Naive thymus-derived CD4-positive, alpha-beta T cell (primary cell): ENCODE data around the gene OTX1. TPM values are rescaled to one million over a fixed set of nuclear protein-coding genes. Genes with fewer than 3 reads are reported as not detected.

Experiments used
- ATAC-seq: fragments of 150-1000 bp; cut with Tn5 transposase; 2 replicates; pipeline ENCODE4 v1.10.0; 2021; ENCODE audit warnings: mild to moderate bottlenecking, moderate library complexity
- CTCF ChIA-PET: fragments of 350-600 bp; sonication (Branson Sonifier 250); formaldehyde crosslinking; loops from one replicate; lab custom pipeline; 2021; ENCODE audit warnings: antibody characterized with exemption; lab: Charles Lee
- POLR2A ChIA-PET: fragments of 350-600 bp; sonication (Branson Sonifier 250); formaldehyde crosslinking; loops from one replicate; lab custom pipeline; 2021; ENCODE audit warnings: antibody characterized with exemption, inconsistent platforms; lab: Charles Lee
- DNase-seq, 9 donors: peaks; one replicate each; pipeline versions ENCODE4 v3.0.0 to v3.0.0-alpha.2; 2020 to 2022; ENCODE audit warnings: mixed read lengths in 1 of 9
- H3K27ac ChIP-seq: one replicate; pipeline ENCODE4 v1.7.0; 2013; ENCODE audit warnings: mild to moderate bottlenecking, low read depth, low read length, moderate library complexity
- H3K27me3 ChIP-seq, 2 donors: one replicate each; pipeline ENCODE4 v1.7.0; 2013; ENCODE audit warnings: low read length in 2 of 2, mild to moderate bottlenecking in 2 of 2, moderate library complexity in 2 of 2; ENCODE audit not compliant: control insufficient read depth in 2 of 2, insufficient read depth in 2 of 2
- H3K36me3 ChIP-seq, 3 experiments: 1 replicate in 2 of 3; 2 replicates in 1 of 3; pipeline ENCODE4 v1.7.0; 2013; ENCODE audit warnings: low read length in 3 of 3, mild to moderate bottlenecking in 3 of 3, moderate library complexity in 1 of 3; ENCODE audit not compliant: insufficient read depth in 3 of 3, control insufficient read depth in 2 of 3
- H3K4me1 ChIP-seq, 2 donors: one replicate each; pipeline ENCODE4 v1.7.0; 2013; ENCODE audit warnings: low read length in 2 of 2, mild to moderate bottlenecking in 2 of 2, moderate library complexity in 1 of 2; ENCODE audit not compliant: control insufficient read depth in 2 of 2, insufficient read depth in 2 of 2
- H3K4me3 ChIP-seq: 2 replicates; pipeline ENCODE4 v1.7.0; 2013; ENCODE audit warnings: mild to moderate bottlenecking, low read length
- H3K9me3 ChIP-seq, 3 experiments: 1 replicate in 2 of 3; 2 replicates in 1 of 3; pipeline ENCODE4 v1.7.0; 2013; ENCODE audit warnings: low read length in 3 of 3; ENCODE audit not compliant: control insufficient read depth in 2 of 3
- H3K27ac Mint-ChIP-seq, 9 donors: one replicate each; pipeline ENCODE4 v1.8.0; 2020 to 2022; ENCODE audit warnings: mixed read lengths in 9 of 9, mild to moderate bottlenecking in 8 of 9, moderate library complexity in 5 of 9, inconsistent platforms in 2 of 9
- H3K27me3 Mint-ChIP-seq, 5 donors: one replicate each; pipeline ENCODE4 v1.8.0; 2021 to 2022; ENCODE audit warnings: mixed read lengths in 5 of 5, mild to moderate bottlenecking in 1 of 5
- H3K36me3 Mint-ChIP-seq, 5 donors: one replicate each; pipeline ENCODE4 v1.8.0; 2020 to 2022; ENCODE audit warnings: mixed read lengths in 5 of 5, mild to moderate bottlenecking in 3 of 5, inconsistent platforms in 1 of 5
- H3K4me1 Mint-ChIP-seq, 7 donors: one replicate each; pipeline ENCODE4 v1.8.0; 2020 to 2022; ENCODE audit warnings: mixed read lengths in 7 of 7, mild to moderate bottlenecking in 3 of 7, inconsistent platforms in 1 of 7
- H3K4me3 Mint-ChIP-seq, 10 donors: one replicate each; pipeline ENCODE4 v1.8.0; 2020 to 2022; ENCODE audit warnings: mild to moderate bottlenecking in 10 of 10, mixed read lengths in 10 of 10, moderate library complexity in 6 of 10, inconsistent platforms in 2 of 10
- H3K9me3 Mint-ChIP-seq, 11 donors: one replicate each; pipeline ENCODE4 v1.8.0; 2020 to 2022; ENCODE audit warnings: mixed read lengths in 11 of 11, mild to moderate bottlenecking in 4 of 11, inconsistent platforms in 1 of 11, moderate library complexity in 1 of 11
- intact Hi-C, 2 donors: fragments of 100-400 bp; cut with micrococcal nuclease; formaldehyde crosslinking; loops; one replicate each; pipeline ENCODE4 v1.15.1; 2023
- polyA plus RNA-seq, 2 donors: library from polyadenylated mRNA; unstranded; fragments of 300-500 nt; fragmentation: Illumina TruSeq; gene quantifications; one replicate each; pipeline ENCODE4 v1.2.3, GENCODE V29; 2021
- total RNA-seq, 6 experiments: library from RNA in 5 of 6; stranded (reverse) in 5 of 6; gene quantifications; 1 replicate in 5 of 6; 2 replicates in 1 of 6; pipeline ENCODE4 v1.2.3 and lab custom pipeline; 2021 to 2026

Gene OTX1
- total and polyA plus RNA-seq, 7 experiments from 2014 or later: not detected

DNA sequence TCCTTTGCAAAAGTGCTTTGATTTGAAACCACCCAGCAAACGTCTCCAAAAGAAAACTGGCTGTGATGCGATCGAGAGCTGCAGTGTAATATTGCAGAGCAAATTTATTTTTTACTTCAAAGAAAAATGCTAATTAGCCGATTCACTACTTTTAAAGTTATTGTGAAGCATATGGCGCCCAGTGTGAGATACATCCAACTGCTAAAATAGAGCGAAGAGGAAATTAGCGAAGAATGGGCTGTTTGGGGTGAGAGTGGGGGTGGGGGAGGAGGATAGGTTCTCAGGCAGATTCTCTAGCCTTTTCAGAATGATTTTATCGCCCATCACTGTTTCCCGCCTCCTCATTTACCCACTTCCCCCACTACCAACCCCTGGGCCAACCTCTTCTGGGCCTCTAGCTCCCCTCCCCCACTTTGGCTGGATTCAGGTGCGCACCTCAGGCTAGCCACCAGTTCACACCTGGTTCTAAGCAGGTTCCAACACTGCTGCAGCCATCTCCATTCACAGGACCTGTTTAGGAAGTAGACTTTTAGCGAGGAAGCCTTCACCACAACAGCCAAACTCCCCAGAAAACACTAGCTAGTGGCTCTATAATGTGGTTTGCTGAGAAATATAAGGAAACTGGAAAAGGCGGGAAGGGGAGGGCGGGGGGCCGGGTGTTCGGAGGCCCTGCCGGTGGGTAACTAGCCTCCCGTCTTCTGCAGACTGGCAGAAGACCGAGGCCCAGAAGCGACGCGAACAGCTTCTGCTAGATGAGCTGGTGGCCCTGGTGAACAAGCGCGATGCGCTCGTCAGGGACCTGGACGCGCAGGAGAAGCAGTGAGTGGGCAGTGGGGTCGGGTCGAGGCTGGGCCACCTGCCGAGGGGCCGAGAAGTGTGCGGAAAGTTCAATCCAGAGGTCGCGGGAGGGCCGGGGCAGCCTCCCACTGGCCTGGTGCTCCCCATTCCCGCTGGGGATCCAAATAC lies 6.0 kb upstream of the OTX1 start:
- H3K9me3 Mint-ChIP-seq: peaks cover 0 to 11% (median 0%) of the 10 kb centered on the region in 11 donors

DNA sequence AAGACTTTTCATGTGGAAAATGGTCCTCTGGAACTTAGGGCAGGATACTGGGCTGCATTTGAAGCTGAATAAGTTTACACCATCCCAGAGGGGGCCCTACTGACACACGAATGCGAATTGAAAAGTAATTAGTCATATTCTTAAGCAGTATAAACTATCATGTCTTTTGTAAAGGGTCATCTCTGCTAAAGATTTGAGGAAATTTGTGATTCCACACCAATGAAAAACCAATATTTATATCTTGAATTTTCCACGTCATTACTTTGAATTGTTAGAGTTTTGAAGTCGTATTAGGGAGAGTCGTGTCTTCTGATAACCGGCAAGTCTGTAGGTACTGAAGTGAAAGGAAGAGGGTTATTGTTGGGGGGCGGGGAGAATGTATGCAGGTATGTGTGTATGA lies 4.1 kb upstream of the OTX1 start:
- H3K9me3 Mint-ChIP-seq: peaks cover 0 to 11% (median 0%) of the 10 kb centered on the region in 11 donors
- Histone ChIP-seq H3K36me3 (no peaks in the 10 kb centered on the region), H3K4me1 (peaks cover 23 to 26% of the 10 kb centered on the region in 2 donors), H3K27ac (no peak overlapping the region), H3K4me3 (no peak overlapping the region), H3K27me3 (peaks cover 5 to 6% of the 10 kb centered on the region in 2 donors), H3K9me3 (no peaks in the 10 kb centered on the region)
- H3K4me1 Mint-ChIP-seq: peaks cover 19 to 54% (median 39%) of the 10 kb centered on the region in 7 donors
- intact Hi-C loops: no loop called here
- H3K27ac Mint-ChIP-seq: no peak overlapping the region
- peak overlapping the region in 8 of 10 donors; percentile 16 to 74 (median 55) for H3K4me3 Mint-ChIP-seq
- DNase-seq (no peak), ATAC-seq (no peak)
- peaks cover 54 to 71% (median 62%) of the 10 kb centered on the region in 5 donors for H3K27me3 Mint-ChIP-seq
- ChIA-PET CTCF (no interaction called here), POLR2A (no interaction called here)
- H3K36me3 Mint-ChIP-seq: peaks cover 3 to 38% (median 32%) of the 10 kb centered on the region in 5 donors

More for the DNA sequence above, 6.0 kb upstream of the OTX1 start:
- Histone ChIP-seq H3K4me1 (peaks cover 16 to 24% of the 10 kb centered on the region in 2 donors), H3K36me3 (no peaks in the 10 kb centered on the region), H3K9me3 (no peaks in the 10 kb centered on the region), H3K27ac (no peak overlapping the region), H3K4me3 (no peak overlapping the region), H3K27me3 (peaks cover 5 to 6% of the 10 kb centered on the region in 2 donors)
- intact Hi-C loops: no loop called here
- H3K4me3 Mint-ChIP-seq: no peak overlapping the region
- DNase-seq (no peak), ATAC-seq (no peak)
- peaks cover 43 to 59% (median 52%) of the 10 kb centered on the region in 5 donors for H3K27me3 Mint-ChIP-seq
- H3K4me1 Mint-ChIP-seq: peaks cover 12 to 43% (median 29%) of the 10 kb centered on the region in 7 donors
- H3K36me3 Mint-ChIP-seq: peaks cover 2 to 43% (median 32%) of the 10 kb centered on the region in 5 donors
- no peak overlapping the region for H3K27ac Mint-ChIP-seq
- CTCF ChIA-PET: no interaction called here
- POLR2A ChIA-PET: no interaction called here

DNA sequence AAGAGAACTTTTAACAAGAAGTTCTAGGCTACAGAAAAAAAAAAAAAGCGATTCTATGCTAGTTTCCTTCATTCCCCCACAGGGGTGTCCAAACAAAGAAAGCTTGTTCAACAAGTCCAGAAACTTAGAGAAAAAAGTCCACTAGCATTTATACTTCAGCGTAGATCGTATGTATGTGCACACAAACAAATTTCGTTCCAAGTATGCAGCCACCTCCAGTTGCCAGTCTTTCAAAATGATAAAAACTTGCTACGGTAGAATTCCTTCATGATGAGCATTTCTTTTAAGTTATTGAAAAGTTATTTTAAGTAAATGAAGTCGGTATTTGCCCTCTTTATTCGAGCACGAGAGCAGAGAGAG lies 3.7 kb upstream of the OTX1 start:
- Histone ChIP-seq H3K36me3 (no peaks in the 10 kb centered on the region), H3K4me1 (peaks cover 23 to 26% of the 10 kb centered on the region in 2 donors), H3K4me3 (no peak overlapping the region), H3K9me3 (no peaks in the 10 kb centered on the region), H3K27ac (no peak overlapping the region), H3K27me3 (peaks cover 5 to 6% of the 10 kb centered on the region in 2 donors)
- Mint-ChIP-seq H3K4me3 (peak overlapping the region in 9 of 10 donors; percentile 16 to 74 (median 57)), H3K36me3 (peaks cover 3 to 36% (median 32%) of the 10 kb centered on the region in 5 donors), H3K27me3 (peaks cover 54 to 72% (median 62%) of the 10 kb centered on the region in 5 donors), H3K27ac (no peak overlapping the region), H3K4me1 (peaks cover 19 to 54% (median 40%) of the 10 kb centered on the region in 7 donors), H3K9me3 (peaks cover 0 to 11% (median 0%) of the 10 kb centered on the region in 11 donors)
- intact Hi-C loops: no loop called here
- ChIA-PET CTCF (no interaction called here), POLR2A (no interaction called here)
- ATAC-seq (no peak), DNase-seq (no peak)

GRCh38 chr2:63047321-63048279 lies 3.0 kb upstream of the OTX1 start:
- Mint-ChIP-seq H3K27me3 (peaks cover 61 to 79% (median 68%) of the 10 kb centered on the region in 5 donors), H3K4me3 (peak overlapping the region; percentile 18 to 82 (median 62)), H3K27ac (peak overlapping the region in 1 of 9 donors; percentile 34), H3K4me1 (peaks cover 25 to 61% (median 46%) of the 10 kb centered on the region in 7 donors), H3K9me3 (peaks cover 0 to 11% (median 0%) of the 10 kb centered on the region in 11 donors), H3K36me3 (peaks cover 3 to 36% (median 32%) of the 10 kb centered on the region in 5 donors)
- H3K4me1 ChIP-seq: peaks cover 23 to 26% of the 10 kb centered on the region in 2 donors
- DNase-seq: peak in 1 of 9 donors; percentile 39
- CTCF ChIA-PET: no interaction called here
- no peak overlapping the region for H3K4me3 ChIP-seq
- peaks cover 5 to 7% of the 10 kb centered on the region in 2 donors for H3K27me3 ChIP-seq
- H3K9me3 ChIP-seq: no peaks in the 10 kb centered on the region
- H3K27ac ChIP-seq: no peak overlapping the region
- peak; percentile 24 for ATAC-seq
- H3K36me3 ChIP-seq: no peaks in the 10 kb centered on the region
- intact Hi-C loops: loop anchor here in 1 of 2 donors (1.0 kb wide), 1 partner anchor 12 kb away; no protein-coding TSS in a partner anchor
- POLR2A ChIA-PET: no interaction called here

DNA sequence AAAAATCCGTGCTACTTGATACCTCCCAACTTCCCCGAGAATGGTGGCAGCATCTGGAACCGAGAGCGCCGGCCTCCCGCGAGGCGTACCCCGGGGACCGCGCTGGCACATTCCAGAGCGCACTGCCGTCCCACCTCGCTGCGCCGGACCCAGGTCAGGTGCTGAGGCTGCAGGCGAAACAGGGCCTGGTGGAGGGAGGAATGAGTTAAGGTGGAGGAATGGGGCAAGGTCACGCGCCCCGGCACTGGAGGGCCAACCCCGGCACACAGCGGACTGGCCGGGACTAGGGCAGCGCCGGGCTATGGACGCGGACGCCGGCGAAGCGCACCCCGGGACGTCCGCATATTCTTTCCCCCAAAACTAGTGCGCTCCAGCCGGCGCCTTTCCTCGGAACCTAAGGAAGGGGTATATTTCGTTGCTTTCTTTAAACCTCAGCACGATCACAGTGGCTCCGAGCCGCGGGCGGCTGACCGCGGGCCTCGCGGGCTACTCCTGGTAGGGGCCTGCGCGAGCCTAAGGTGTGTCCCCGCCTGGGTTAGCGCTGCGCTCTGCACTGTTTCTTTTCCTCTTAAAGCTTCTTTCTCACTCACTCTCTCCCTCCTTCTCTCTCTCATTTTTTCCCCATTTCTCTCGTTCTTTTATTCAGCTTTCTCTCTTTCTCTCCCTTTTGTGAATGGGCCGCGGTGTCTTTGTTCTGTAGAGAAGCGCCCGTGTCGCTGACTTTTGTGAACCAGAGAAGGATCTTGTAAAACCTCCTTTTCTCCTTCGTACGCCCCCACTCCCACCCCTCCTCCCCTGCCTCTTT lies 2.1 kb upstream of the OTX1 start:
- Mint-ChIP-seq H3K4me1 (peaks cover 30 to 69% (median 53%) of the 10 kb centered on the region in 7 donors), H3K27me3 (peaks cover 65 to 83% (median 75%) of the 10 kb centered on the region in 5 donors), H3K36me3 (peaks cover 3 to 33% (median 29%) of the 10 kb centered on the region in 5 donors), H3K9me3 (peaks cover 0 to 11% (median 0%) of the 10 kb centered on the region in 11 donors), H3K4me3 (peak overlapping the region; percentile 48 to 90 (median 82)), H3K27ac (peak overlapping the region in 2 of 9 donors; percentile 34 to 52)
- peaks cover 26 to 27% of the 10 kb centered on the region in 2 donors for H3K4me1 ChIP-seq
- intact Hi-C loops: loop anchor here in 1 of 2 donors (1.0 kb wide), 1 partner anchor 11 kb away; no protein-coding TSS in a partner anchor
- ChIA-PET POLR2A (no interaction called here), CTCF (no interaction called here)
- H3K36me3 ChIP-seq: no peaks in the 10 kb centered on the region
- ATAC-seq (no peak), DNase-seq (peak in 1 of 9 donors; percentile 29)
- H3K27ac ChIP-seq: no peak overlapping the region
- peaks cover 5 to 16% of the 10 kb centered on the region in 2 donors for H3K27me3 ChIP-seq
- no peak overlapping the region for H3K4me3 ChIP-seq
- H3K9me3 ChIP-seq: no peaks in the 10 kb centered on the region
